OCI-LY3 (cell line): ENCODE data around the gene ARMC10.
"Not testable (repeated sequence)": the region's sequence is repeated elsewhere in the genome, so short reads cannot be mapped to it uniquely, and the experiment has no call there.

ENCODE experiments used
- H2AFZ ChIP-seq: fragments of 200-600, 300-600 bp; shearing (Covaris generic); 2 replicates; pipeline ENCODE4 v1.6.0; 2014; ENCODE audit warnings: antibody characterized with exemption, low read depth, low read length
- H3K27ac ChIP-seq: fragments of 200-600, 300-600 bp; sonication (generic); 2 replicates; pipeline ENCODE4 v1.5.1; 2014; ENCODE audit warnings: mild to moderate bottlenecking, low read length, moderate library complexity, mixed read lengths
- H3K27me3 ChIP-seq: fragments of 200-600, 300-600 bp; sonication (generic); 2 replicates; pipeline ENCODE4 v1.6.1; 2014; ENCODE audit warnings: low read depth, low read length, mixed read lengths
- H3K36me3 ChIP-seq: fragments of 200-600, 300-600 bp; sonication (generic); replicated peaks from 2 replicates; pipeline ENCODE3; 2014; ENCODE audit warnings: low read depth, low read length, mixed read lengths
- H3K4me1 ChIP-seq: fragments of 300-600, 200-600 bp; sonication (generic); 2 replicates; pipeline ENCODE4 v1.6.1; 2014; ENCODE audit warnings: low read length, mixed read lengths
- H3K4me2 ChIP-seq: fragments of 200-600, 300-600 bp; sonication (generic); 2 replicates; pipeline ENCODE4 v1.6.1; 2014; ENCODE audit warnings: low read length, mixed read lengths
- H3K4me3 ChIP-seq: fragments of 300-600, 200-600 bp; sonication (generic); 2 replicates; pipeline ENCODE4 v1.5.1; 2014; ENCODE audit warnings: antibody characterized with exemption, mild to moderate bottlenecking, low read length, moderate library complexity
- H3K79me2 ChIP-seq: fragments of 300-600, 200-600 bp; shearing (Covaris generic); 2 replicates; pipeline ENCODE4 v1.6.1; 2014; ENCODE audit warnings: mild to moderate bottlenecking, low read length, mixed read lengths
- H3K9ac ChIP-seq: fragments of 300-600, 200-600 bp; shearing (Covaris generic); 2 replicates; pipeline ENCODE4 v1.6.0; 2014; ENCODE audit warnings: mild to moderate bottlenecking, low read length, moderate library complexity
- H3K9me3 ChIP-seq: fragments of 200-600, 300-600 bp; shearing (Covaris generic); 2 replicates; pipeline ENCODE4 v1.6.1; 2014; ENCODE audit warnings: low read length, mixed read lengths; ENCODE audit not compliant: insufficient read depth
- H4K20me1 ChIP-seq: fragments of 200-600, 300-600 bp; sonication (generic); 2 replicates; pipeline ENCODE4 v1.6.1; 2016; ENCODE audit warnings: low read length, mixed read lengths; ENCODE audit not compliant: insufficient read depth
- CTCF ChIP-seq: fragments of 200-600, 300-600 bp; sonication (generic); IDR thresholded peaks from 2 replicates; pipeline ENCODE4 v1.5.1; 2014; ENCODE audit warnings: antibody characterized with exemption, low read length, low read depth
- EZH2phosphoT487 ChIP-seq: fragments of 200-600 bp; shearing (Covaris generic); IDR thresholded peaks from 2 replicates; pipeline ENCODE4 v1.6.1; 2018; ENCODE audit warnings: antibody characterized with exemption, mixed run types, low read depth

ARMC10 gene

GRCh38 chr7:103142494-103142893 is 67.6 kb downstream of the ARMC10 start:
- H2AFZ ChIP-seq = no peak overlapping the region
- H3K4me3 ChIP-seq = no peak overlapping the region
- TF ChIP-seq EZH2phosphoT487 (no peak), CTCF (no peak)
- peak overlapping the region; percentile 34 for H3K4me2 ChIP-seq
- H3K27me3 ChIP-seq = no peaks in the 10 kb centered on the region
- no peak overlapping the region for H3K9ac ChIP-seq
- 0 out of 2 replicates have a peak overlapping the region, but pooled peaks have one; percentile 15 for H3K27ac ChIP-seq
- H3K36me3 ChIP-seq = no peaks in the 10 kb centered on the region
- H3K79me2 ChIP-seq = peaks cover 62% of the 10 kb centered on the region
- peaks cover 24% of the 10 kb centered on the region for H3K4me1 ChIP-seq
- H4K20me1 ChIP-seq = peaks cover 13% of the 10 kb centered on the region; the same call in 1 of the 2 replicates
- H3K9me3 ChIP-seq = no peaks in the 10 kb centered on the region

- no peak overlapping the region for H3K4me2 ChIP-seq
- H2AFZ ChIP-seq = no peak overlapping the region
- no peak overlapping the region for H3K4me3 ChIP-seq
- TF ChIP-seq EZH2phosphoT487 = no peak
- no peak for TF ChIP-seq CTCF
- H3K27me3 ChIP-seq = no peaks in the 10 kb centered on the region
- H3K79me2 ChIP-seq = peaks cover 76% of the 10 kb centered on the region
- H3K36me3 ChIP-seq = no peaks in the 10 kb centered on the region
- peaks cover 13% of the 10 kb centered on the region; the same call in 1 of the 2 replicates for H4K20me1 ChIP-seq
- H3K4me1 ChIP-seq = peaks cover 26% of the 10 kb centered on the region
- H3K9me3 ChIP-seq = no peaks in the 10 kb centered on the region
- no peak overlapping the region for H3K27ac ChIP-seq
- no peak overlapping the region for H3K9ac ChIP-seq
Observed at GRCh38 chr7:103143868-103144267, 68.9 kb downstream of the ARMC10 start.

GRCh38 chr7:103144754-103145153 is 69.8 kb downstream of the ARMC10 start:
- Histone ChIP-seq H3K4me1 (peaks cover 29% of the 10 kb centered on the region), H3K79me2 (peaks cover 78% of the 10 kb centered on the region)
- H4K20me1 ChIP-seq, H3K36me3 ChIP-seq, H3K4me2 ChIP-seq, H3K27me3 ChIP-seq, H3K9me3 ChIP-seq, H2AFZ ChIP-seq, H3K9ac ChIP-seq, H3K4me3 ChIP-seq, H3K27ac ChIP-seq: not testable (repeated sequence)

- H3K36me3 ChIP-seq = no peaks in the 10 kb centered on the region
- TF ChIP-seq EZH2phosphoT487 = no peak
- no peak for TF ChIP-seq CTCF
- peaks cover 25% of the 10 kb centered on the region for H3K4me1 ChIP-seq
- no peaks in the 10 kb centered on the region for H3K9me3 ChIP-seq
- H3K9ac ChIP-seq = peak overlapping the region; percentile 97
- H3K4me2 ChIP-seq = peak overlapping the region; percentile 91
- peak overlapping the region; percentile 90 for H3K4me3 ChIP-seq
- H3K79me2 ChIP-seq = peaks cover 57% of the 10 kb centered on the region
- peak overlapping the region; percentile 86 for H3K27ac ChIP-seq
- H3K27me3 ChIP-seq = no peaks in the 10 kb centered on the region
- H2AFZ ChIP-seq = peak overlapping the region; percentile 71
- no peaks in the 10 kb centered on the region for H4K20me1 ChIP-seq
Observed at GRCh38 chr7:103148131-103148993, 73.4 kb downstream of the ARMC10 start.
